NT2/D1 (cell line): ENCODE results near the gene SPOP.

Experiments
- DNase-seq: peaks from one replicate; pipeline ENCODE4 v3.0.0-alpha.2; 2011; ENCODE audit warnings: low read depth, low spot score
- H3K27me3 ChIP-seq: 2 replicates; pipeline ENCODE4 v1.6.0; 2011; ENCODE audit warnings: mild to moderate bottlenecking; ENCODE audit not compliant: insufficient read length, insufficient read depth
- H3K36me3 ChIP-seq: 2 replicates; pipeline ENCODE4 v1.6.1; 2011; ENCODE audit warnings: mild to moderate bottlenecking, low read length, mixed read lengths; ENCODE audit not compliant: insufficient read depth, insufficient read length
- H3K4me1 ChIP-seq: 2 replicates; pipeline ENCODE4 v1.5.1; 2011; ENCODE audit not compliant: insufficient read depth, insufficient read length
- H3K4me3 ChIP-seq: 2 replicates; pipeline ENCODE4 v1.5.1; 2011; ENCODE audit warnings: low read depth; ENCODE audit not compliant: insufficient read length
- H3K9ac ChIP-seq: 2 replicates; pipeline ENCODE4 v1.6.0; 2011; ENCODE audit warnings: low read depth; ENCODE audit not compliant: insufficient read length
- H3K9me3 ChIP-seq: 2 replicates; pipeline ENCODE4 v1.5.1; 2011; ENCODE audit warnings: mild to moderate bottlenecking, low read length; ENCODE audit not compliant: insufficient read depth
- SUZ12 ChIP-seq: IDR thresholded peaks from 2 replicates; pipeline ENCODE4 v1.6.1; 2011; ENCODE audit not compliant: insufficient read length, insufficient read depth; ENCODE audit errors: extremely low read depth
- YY1 ChIP-seq: IDR thresholded peaks from 2 replicates; pipeline ENCODE4 v1.6.1; 2011; ENCODE audit not compliant: insufficient read length, insufficient read depth
- ZNF274 ChIP-seq: IDR thresholded peaks from 2 replicates; pipeline ENCODE4 v1.6.1; 2011; ENCODE audit warnings: mild to moderate bottlenecking, low read depth, low read length

SPOP gene

DNA sequence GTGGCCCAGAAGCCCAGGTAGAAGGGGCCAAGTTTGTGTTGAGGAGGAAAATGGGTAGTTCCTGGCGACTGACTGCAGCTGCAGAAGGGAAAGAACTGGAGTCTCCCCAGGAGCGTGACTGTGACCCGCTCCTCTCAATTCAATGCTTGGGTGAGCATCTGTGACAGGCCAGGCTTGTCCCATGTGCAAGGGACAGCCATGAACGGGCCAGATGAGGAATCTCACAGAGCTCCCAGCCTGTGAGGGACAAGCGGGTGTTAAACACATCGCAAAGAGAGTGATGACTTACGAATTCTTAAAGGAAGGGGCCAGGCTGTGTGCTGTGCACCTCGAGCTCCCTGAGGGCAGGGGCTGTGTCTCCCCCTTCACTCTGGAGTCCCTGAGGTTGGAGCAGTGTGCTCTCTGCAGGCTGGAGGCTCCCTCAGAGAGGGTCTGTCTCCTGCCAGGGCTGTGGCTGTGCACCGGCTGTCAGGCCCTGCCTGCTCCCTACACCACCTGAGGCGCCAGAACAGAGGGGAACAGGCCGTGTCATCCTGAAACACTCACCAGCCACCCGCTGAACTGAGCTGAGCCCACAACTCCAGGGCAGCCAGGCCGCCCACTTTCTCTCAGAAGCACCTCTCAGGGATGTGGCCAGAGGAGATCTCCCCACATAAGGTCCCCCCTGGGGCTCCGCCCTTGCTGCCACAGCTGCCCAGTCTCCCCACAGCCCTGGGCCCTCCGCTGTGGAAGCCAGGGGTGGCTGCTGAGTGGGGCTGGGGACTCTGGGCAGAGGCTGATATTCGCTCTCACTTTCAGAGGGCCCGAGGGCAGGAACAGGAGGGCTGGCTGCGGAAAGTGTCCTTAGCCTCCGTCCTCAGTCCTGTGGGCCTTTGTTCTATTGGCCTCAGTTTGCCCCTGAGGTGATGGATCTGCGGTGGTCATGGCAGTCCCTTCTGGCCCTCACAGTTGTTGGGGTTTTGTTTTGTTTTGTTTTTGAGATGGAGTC lies 127.9 kb downstream of the SPOP start:
- Histone ChIP-seq H3K36me3 (no peaks in the 10 kb centered on the region), H3K9ac (no peak overlapping the region), H3K4me1 (peaks cover 37% of the 10 kb centered on the region), H3K4me3 (no peak overlapping the region), H3K27me3 (peaks cover 5% of the 10 kb centered on the region), H3K9me3 (no peaks in the 10 kb centered on the region)
- DNase-seq = no peak
- no peak for TF ChIP-seq SUZ12
- TF ChIP-seq YY1 = no peak
- no peak for TF ChIP-seq ZNF274

GRCh38 chr17:49549311-49549605 lies 128.6 kb downstream of the SPOP start:
- no peak for TF ChIP-seq ZNF274
- no peak for TF ChIP-seq SUZ12
- TF ChIP-seq YY1 = no peak
- DNase-seq = no peak
- no peaks in the 10 kb centered on the region for H3K27me3 ChIP-seq

More at GRCh38 chr17:49549311-49549605, 128.6 kb downstream of the SPOP start:
- H3K9ac ChIP-seq = no peak overlapping the region
- H3K4me1 ChIP-seq = peaks cover 43% of the 10 kb centered on the region
- H3K36me3 ChIP-seq = no peaks in the 10 kb centered on the region
- peaks cover 2% of the 10 kb centered on the region; the same call in 1 of the 2 replicates for H3K9me3 ChIP-seq
- H3K4me3 ChIP-seq = no peak overlapping the region
